ENCODE data around the gene RPP25L.

DNA sequence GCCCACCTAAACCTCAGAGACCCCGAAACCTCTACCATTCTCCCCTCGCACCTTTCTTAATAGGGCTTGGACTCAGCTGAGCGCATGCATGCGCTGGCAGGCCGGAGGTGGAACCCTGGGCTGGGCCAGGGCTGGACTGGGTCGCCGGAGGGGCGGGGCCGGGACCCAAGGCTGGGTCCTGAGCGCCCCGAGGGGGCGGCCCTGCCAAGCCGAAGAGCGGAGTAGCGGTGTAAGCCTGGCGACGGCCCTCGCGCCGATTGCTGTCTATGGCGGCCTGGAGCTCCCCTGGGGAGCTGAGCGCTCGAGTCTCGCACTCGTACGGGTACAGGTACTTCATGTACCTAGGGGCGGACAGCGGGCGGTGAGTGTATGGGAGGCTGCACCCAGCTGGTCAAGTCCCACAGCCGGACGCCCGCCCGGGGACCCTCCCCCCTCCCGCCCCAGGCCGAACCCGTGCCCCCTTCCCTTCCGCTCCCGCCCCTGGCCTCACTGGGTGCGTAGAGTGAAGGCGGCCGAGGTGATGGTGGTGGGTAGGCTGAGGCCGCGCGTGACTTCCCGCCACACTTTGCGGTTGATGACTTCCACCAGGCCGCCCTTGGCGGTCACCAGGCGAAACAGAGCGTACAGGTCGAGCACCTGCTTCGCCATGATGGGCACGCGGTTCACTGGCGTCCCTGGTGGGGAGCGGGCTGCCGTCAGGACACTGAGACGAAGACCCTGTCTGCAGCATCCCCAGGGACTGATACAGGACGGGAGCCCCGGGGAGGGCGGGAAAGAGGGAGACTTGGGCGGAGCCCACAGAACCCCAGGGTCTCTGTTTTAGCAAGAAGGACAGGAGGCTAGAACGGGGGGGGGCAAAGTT lies 11.7 kb upstream of the RPP25L start:
- TF ChIP-seq, protein P1, sequence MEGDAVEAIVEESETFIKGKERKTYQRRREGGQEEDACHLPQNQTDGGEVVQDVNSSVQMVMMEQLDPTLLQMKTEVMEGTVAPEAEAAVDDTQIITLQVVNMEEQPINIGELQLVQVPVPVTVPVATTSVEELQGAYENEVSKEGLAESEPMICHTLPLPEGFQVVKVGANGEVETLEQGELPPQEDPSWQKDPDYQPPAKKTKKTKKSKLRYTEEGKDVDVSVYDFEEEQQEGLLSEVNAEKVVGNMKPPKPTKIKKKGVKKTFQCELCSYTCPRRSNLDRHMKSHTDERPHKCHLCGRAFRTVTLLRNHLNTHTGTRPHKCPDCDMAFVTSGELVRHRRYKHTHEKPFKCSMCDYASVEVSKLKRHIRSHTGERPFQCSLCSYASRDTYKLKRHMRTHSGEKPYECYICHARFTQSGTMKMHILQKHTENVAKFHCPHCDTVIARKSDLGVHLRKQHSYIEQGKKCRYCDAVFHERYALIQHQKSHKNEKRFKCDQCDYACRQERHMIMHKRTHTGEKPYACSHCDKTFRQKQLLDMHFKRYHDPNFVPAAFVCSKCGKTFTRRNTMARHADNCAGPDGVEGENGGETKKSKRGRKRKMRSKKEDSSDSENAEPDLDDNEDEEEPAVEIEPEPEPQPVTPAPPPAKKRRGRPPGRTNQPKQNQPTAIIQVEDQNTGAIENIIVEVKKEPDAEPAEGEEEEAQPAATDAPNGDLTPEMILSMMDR (IDR thresholded peaks at IDR 0.05), result no peak
- TF ChIP-seq POLR2A (IDR thresholded peaks at IDR 0.05), result no peak
